ENCODE results near the gene NCOA7. TPM values are rescaled to one million over a fixed set of nuclear protein-coding genes. Genes with fewer than 3 reads are reported as not detected.

Gene NCOA7
- total and polyA plus RNA-seq, 8 donors: 1.2 to 131 (median 21.8) TPM

GRCh38 chr6:125746731-125747588 lies 43.8 kb upstream of the NCOA7 start:
- Histone ChIP-seq H3K4me1 (peaks cover 7 to 51% (median 39%) of the 10 kb centered on the region in 4 donors), H3K4me3 (peak overlapping the region; percentile 67 to 83 (median 74)), H3K9me3 (no peaks in the 10 kb centered on the region), H3K36me3 (no peaks in the 10 kb centered on the region), H3K27me3 (peaks cover 0 to 76% (median 68%) of the 10 kb centered on the region in 3 donors), H3K27ac (peak overlapping the region; percentile 42 to 87 (median 81))
- DNase-seq: peak; percentile 60 to 79
- intact Hi-C loops (cut with DNase I; ENCODE audit: low total_unique reads): no loop called here
- 5 to 12% (median 7%) methylated on average over 32 of the region's 32 CpGs for WGBS, 5 donors
- TF ChIP-seq POLR2AphosphoS5 (IDR thresholded peaks at IDR 0.05) (peak in 2 of 3 donors; percentile 42 to 59), POLR2A (IDR thresholded peaks at IDR 0.05) (no peak)

GRCh38 chr6:125747589-125748405 lies 43.0 kb upstream of the NCOA7 start:
- Histone ChIP-seq H3K4me1 (peaks cover 7 to 51% (median 39%) of the 10 kb centered on the region in 4 donors), H3K36me3 (no peaks in the 10 kb centered on the region), H3K9me3 (no peaks in the 10 kb centered on the region), H3K27ac (peak overlapping the region; percentile 42 to 87 (median 81)), H3K4me3 (peak overlapping the region; percentile 67 to 83 (median 74)), H3K27me3 (peaks cover 0 to 83% (median 71%) of the 10 kb centered on the region in 3 donors)
- WGBS, 5 donors: 1 to 3% (median 2%) methylated on average over 58 to 76 of the region's 76 CpGs
- intact Hi-C loops (cut with DNase I; ENCODE audit: low total_unique reads): no loop called here
- no peak for TF ChIP-seq CTCF (IDR thresholded peaks at IDR 0.05)
- TF ChIP-seq EP300 (IDR thresholded peaks at IDR 0.05): no peak
- peak; percentile 45 to 58 for DNase-seq

GRCh38 chr6:125748406-125749172 lies 42.2 kb upstream of the NCOA7 start:
- H3K27me3 ChIP-seq: peaks cover 0 to 88% (median 75%) of the 10 kb centered on the region in 3 donors
- H3K36me3 ChIP-seq: no peaks in the 10 kb centered on the region
- peak overlapping the region; percentile 67 to 83 (median 74) for H3K4me3 ChIP-seq
- peak in 1 of 2 donors; percentile 55 for DNase-seq
- H3K27ac ChIP-seq: peak overlapping the region; percentile 42 to 87 (median 81)
- peaks cover 7 to 54% (median 39%) of the 10 kb centered on the region in 4 donors for H3K4me1 ChIP-seq
- TF ChIP-seq POLR2AphosphoS5 (IDR thresholded peaks at IDR 0.05): no peak
- TF ChIP-seq CTCF (IDR thresholded peaks at IDR 0.05): no peak
- no peak for TF ChIP-seq POLR2A (IDR thresholded peaks at IDR 0.05)
- no peak for TF ChIP-seq EP300 (IDR thresholded peaks at IDR 0.05)
- intact Hi-C loops (cut with DNase I; ENCODE audit: low total_unique reads): no loop called here
- H3K9me3 ChIP-seq: no peaks in the 10 kb centered on the region
- 1 to 2% (median 1%) methylated on average over 41 to 42 of the region's 42 CpGs for WGBS, 5 donors

- TF ChIP-seq CTCF (IDR thresholded peaks at IDR 0.05) (peak in 3 of 7 experiments; percentile 12 to 24 (median 14)), POLR2AphosphoS5 (IDR thresholded peaks at IDR 0.05) (peak; percentile 27 to 64 (median 58)), EP300 (IDR thresholded peaks at IDR 0.05) (no peak)
- no peaks in the 10 kb centered on the region for H3K9me3 ChIP-seq
- H3K27me3 ChIP-seq: peaks cover 0 to 90% (median 78%) of the 10 kb centered on the region in 3 donors
- H3K27ac ChIP-seq: peak within 1 kb of the TSS; percentile 76 to 87 (median 81)
- WGBS, 5 donors: 0 to 1% (median 0%) methylated on average over 24 to 95 of the region's 95 CpGs
- no peaks in the 10 kb centered on the region for H3K36me3 ChIP-seq
- intact Hi-C loops (cut with DNase I; ENCODE audit: low total_unique reads): no loop called here
- DNase-seq: peak; percentile 95 to 97
- peak within 1 kb of the TSS; percentile 67 to 83 (median 74) for H3K4me3 ChIP-seq
- peaks cover 7 to 54% (median 39%) of the 10 kb centered on the region in 4 donors for H3K4me1 ChIP-seq
Observed at GRCh38 chr6:125749173-125749864, 41.4 kb upstream of the NCOA7 start, which contains the start of gene HEY2. TSS of gene HEY2 (plus strand) at chr6:125749632. CDS start at chr6:125749777, 145 bp downstream.

All from stomach (tissue), 9 donors.